NCI-H146 (cell line): ENCODE results near the gene SLC5A4.
"Not testable (repeated sequence)": the region's sequence is repeated elsewhere in the genome, so short reads cannot be mapped to it uniquely, and the experiment has no call there.

Source experiments
- DNase-seq: peaks from one replicate; lab custom pipeline; 2025; lab: John Stamatoyannopoulos, UW

Gene SLC5A4

GRCh38 chr22:32255217-32255616, at the start of gene SLC5A4:
SLC5A4 (minus strand) TSS chr22:32255347; CDS start chr22:32255329, 18 bp downstream.
- no peak for DNase-seq

GRCh38 chr22:32293921-32294320, 38.8 kb upstream of the SLC5A4 start:
- DNase-seq: not testable (repeated sequence)

- DNase-seq: no peak
Measured at GRCh38 chr22:32286290-32286840, 31.2 kb upstream of the SLC5A4 start.

- no peak for DNase-seq
Measured at GRCh38 chr22:32281072-32281471, 25.9 kb upstream of the SLC5A4 start.

- DNase-seq: not testable (repeated sequence)
Measured at GRCh38 chr22:32275353-32275752, 20.2 kb upstream of the SLC5A4 start.

- DNase-seq: no peak
Measured at GRCh38 chr22:32271389-32271788, 16.2 kb upstream of the SLC5A4 start.

GRCh38 chr22:32270641-32271369, 15.7 kb upstream of the SLC5A4 start:
- no peak for DNase-seq

GRCh38 chr22:32269316-32269715, 14.2 kb upstream of the SLC5A4 start:
- DNase-seq: no peak

GRCh38 chr22:32267011-32267410, 11.9 kb upstream of the SLC5A4 start:
- no peak for DNase-seq

GRCh38 chr22:32265882-32266767, 11.0 kb upstream of the SLC5A4 start:
- DNase-seq: peak; percentile 63

- DNase-seq: not testable (repeated sequence)
Measured at GRCh38 chr22:32263678-32264077, 8.5 kb upstream of the SLC5A4 start.

- no peak for DNase-seq
Measured at GRCh38 chr22:32261306-32261705, 6.2 kb upstream of the SLC5A4 start.

GRCh38 chr22:32258791-32259190, 3.6 kb upstream of the SLC5A4 start:
- no peak for DNase-seq

GRCh38 chr22:32255726-32256125, 579 bp upstream of the SLC5A4 start:
- DNase-seq: no peak

- no peak for DNase-seq
Measured at GRCh38 chr22:32249231-32249630, 5.9 kb downstream of the SLC5A4 start.

GRCh38 chr22:32248276-32248675, 6.9 kb downstream of the SLC5A4 start:
- no peak for DNase-seq

GRCh38 chr22:32246166-32246565, 9.0 kb downstream of the SLC5A4 start:
- no peak for DNase-seq

GRCh38 chr22:32245042-32245441, 10.1 kb downstream of the SLC5A4 start:
- DNase-seq: no peak

GRCh38 chr22:32244547-32244946, 10.6 kb downstream of the SLC5A4 start:
- no peak for DNase-seq

- no peak for DNase-seq
Measured at GRCh38 chr22:32240461-32240860, 14.7 kb downstream of the SLC5A4 start.

GRCh38 chr22:32237906-32238305, 17.2 kb downstream of the SLC5A4 start:
- DNase-seq: peak; percentile 92

GRCh38 chr22:32236970-32237369, 18.2 kb downstream of the SLC5A4 start:
- DNase-seq: peak; percentile 97

- no peak for DNase-seq
Measured at GRCh38 chr22:32233091-32233490, 22.1 kb downstream of the SLC5A4 start.
